Fibroblast of the conjunctiva (primary cell): ENCODE results near the gene B4GALNT4.
"Not testable (repeated sequence)": the region's sequence is repeated elsewhere in the genome, so short reads cannot be mapped to it uniquely, and the experiment has no call there.

Experiments used
- DNase-seq: peaks from one replicate; pipeline ENCODE4 v3.0.0-alpha.2; 2010; ENCODE audit warnings: low read depth

The B4GALNT4 gene, protein sequence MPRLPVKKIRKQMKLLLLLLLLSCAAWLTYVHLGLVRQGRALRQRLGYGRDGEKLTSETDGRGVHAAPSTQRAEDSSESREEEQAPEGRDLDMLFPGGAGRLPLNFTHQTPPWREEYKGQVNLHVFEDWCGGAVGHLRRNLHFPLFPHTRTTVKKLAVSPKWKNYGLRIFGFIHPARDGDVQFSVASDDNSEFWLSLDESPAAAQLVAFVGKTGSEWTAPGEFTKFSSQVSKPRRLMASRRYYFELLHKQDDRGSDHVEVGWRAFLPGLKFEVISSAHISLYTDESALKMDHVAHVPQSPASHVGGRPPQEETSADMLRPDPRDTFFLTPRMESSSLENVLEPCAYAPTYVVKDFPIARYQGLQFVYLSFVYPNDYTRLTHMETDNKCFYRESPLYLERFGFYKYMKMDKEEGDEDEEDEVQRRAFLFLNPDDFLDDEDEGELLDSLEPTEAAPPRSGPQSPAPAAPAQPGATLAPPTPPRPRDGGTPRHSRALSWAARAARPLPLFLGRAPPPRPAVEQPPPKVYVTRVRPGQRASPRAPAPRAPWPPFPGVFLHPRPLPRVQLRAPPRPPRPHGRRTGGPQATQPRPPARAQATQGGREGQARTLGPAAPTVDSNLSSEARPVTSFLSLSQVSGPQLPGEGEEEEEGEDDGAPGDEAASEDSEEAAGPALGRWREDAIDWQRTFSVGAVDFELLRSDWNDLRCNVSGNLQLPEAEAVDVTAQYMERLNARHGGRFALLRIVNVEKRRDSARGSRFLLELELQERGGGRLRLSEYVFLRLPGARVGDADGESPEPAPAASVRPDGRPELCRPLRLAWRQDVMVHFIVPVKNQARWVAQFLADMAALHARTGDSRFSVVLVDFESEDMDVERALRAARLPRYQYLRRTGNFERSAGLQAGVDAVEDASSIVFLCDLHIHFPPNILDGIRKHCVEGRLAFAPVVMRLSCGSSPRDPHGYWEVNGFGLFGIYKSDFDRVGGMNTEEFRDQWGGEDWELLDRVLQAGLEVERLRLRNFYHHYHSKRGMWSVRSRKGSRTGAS

GRCh38 chr11:369336-370018 lies at the start of gene B4GALNT4:
Gene B4GALNT4, plus strand, starts transcription at chr11:369499. Its CDS starts 305 bp downstream, at chr11:369804.
- no peak for DNase-seq

- DNase-seq = not testable (repeated sequence)
Measured at GRCh38 chr11:319888-320273, 49.4 kb upstream of the B4GALNT4 start.

DNA sequence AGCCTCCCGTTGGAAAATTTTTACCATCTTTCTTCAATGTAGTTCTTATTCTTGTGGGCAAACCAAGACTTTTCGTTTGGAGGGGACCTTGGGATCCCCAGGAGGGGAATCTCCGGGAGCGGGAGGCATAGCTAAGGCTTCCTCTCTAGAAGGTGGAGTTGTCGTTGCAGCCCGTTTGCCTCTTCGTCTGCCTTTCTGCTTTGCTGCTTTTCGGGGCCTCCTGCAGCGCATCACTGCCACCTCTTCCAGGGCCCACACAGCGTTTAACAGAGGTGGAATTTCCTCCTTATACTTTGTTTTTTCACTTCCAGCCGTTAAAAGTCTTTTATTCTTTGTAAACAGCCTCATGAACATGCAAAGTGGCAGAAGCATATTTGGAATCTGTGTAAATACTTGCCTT lies 45.1 kb upstream of the B4GALNT4 start:
- DNase-seq = no peak

GRCh38 chr11:324593-325517 lies 44.4 kb upstream of the B4GALNT4 start:
- not testable (repeated sequence) for DNase-seq

DNA sequence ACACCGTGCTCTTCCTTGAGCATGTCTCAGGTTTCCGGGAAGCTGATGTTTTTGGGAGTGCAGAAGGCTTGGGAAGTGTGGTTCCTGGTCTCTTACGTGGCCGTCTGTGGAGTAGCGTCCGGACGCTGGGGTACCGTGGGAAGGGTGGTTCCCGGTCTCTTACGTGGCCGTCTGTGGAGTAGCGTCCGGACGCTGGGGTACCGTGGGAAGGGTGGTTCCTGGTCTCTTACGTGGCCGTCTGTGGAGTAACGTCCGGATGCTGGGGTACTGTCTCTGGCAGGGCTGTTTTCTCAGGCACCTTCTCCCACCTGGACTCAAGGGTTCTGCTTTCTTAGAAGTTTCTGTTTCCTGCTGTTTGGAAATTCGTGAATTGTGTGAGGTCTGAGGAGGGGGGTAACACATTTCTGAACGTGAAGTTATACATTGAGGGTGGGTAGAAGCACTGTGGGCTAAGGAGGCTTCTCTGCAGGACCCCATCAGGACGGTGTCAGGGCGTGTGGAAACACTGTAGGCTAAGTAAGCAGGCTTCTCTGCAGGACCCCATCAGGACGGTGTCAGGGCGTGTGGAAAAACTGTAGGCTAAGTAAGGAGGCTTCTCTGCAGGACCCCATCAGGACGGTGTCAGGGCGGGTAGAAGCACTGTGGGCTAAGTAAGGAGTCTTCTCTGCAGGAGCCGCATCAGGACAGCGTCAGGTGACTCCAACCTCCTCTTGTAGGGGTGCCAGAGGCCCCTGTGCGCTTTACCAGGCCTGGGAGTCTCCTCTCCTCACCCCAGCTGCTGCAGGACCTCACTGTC lies 43.3 kb upstream of the B4GALNT4 start:
- DNase-seq = no peak

DNA sequence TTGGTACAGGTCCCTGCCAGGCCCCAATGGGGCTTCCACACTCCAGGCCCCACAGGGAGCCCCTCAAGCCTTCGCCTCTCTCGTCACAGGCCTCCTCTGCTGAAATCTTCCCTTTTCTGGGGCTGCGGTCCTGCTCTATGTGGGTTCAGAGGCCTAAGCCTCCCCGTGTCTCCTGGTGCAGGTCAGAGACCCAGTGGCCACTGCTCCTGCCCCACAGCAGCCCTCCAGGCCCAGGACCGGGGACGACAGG lies 42.8 kb upstream of the B4GALNT4 start:
- DNase-seq = no peak

- DNase-seq = peak; percentile 23
Measured at GRCh38 chr11:326842-327580, 42.3 kb upstream of the B4GALNT4 start.

- DNase-seq = no peak
Measured at GRCh38 chr11:327581-327923, 41.7 kb upstream of the B4GALNT4 start.

GRCh38 chr11:328012-328411 lies 41.3 kb upstream of the B4GALNT4 start:
- DNase-seq = no peak

GRCh38 chr11:328516-329100 lies 40.7 kb upstream of the B4GALNT4 start:
- not testable (repeated sequence) for DNase-seq

- DNase-seq = no peak
Measured at GRCh38 chr11:329886-330253, 39.4 kb upstream of the B4GALNT4 start.

GRCh38 chr11:330307-330693 lies 39.0 kb upstream of the B4GALNT4 start:
- DNase-seq = no peak

GRCh38 chr11:330694-331357 lies 38.5 kb upstream of the B4GALNT4 start:
- no peak for DNase-seq

DNA sequence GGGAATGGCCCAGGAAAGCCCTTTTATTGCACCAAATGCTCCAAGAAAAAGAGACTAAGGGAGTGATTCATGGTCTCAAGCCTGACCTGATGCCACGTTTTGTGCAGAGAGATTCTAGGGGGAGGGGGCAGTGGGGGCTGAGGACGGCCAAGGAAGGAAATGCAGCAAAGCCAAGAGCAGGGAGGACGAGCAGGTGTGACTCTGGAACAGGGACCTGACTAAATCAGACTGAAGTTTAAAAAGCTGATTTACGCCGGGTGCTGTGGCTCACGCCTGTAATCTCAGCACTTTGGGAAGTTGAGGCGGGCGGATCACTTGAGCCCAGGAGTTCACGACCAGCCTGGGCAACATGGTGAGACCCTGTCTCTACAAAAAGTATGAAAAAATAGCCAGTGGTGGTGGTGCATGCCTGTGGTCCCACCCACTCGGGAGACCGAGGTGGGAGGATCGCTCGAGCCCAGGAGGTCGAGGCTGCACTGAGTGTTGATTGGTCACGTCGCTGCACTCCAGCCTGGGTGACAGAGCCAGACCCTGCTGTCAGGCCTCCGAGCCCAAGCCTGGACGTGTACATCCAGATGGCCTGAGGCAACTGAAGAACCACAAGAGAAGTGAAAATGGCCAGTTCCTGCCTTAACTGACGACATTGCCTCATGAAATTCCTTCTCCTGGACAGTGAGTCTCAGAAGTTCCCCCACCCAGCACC lies 37.8 kb upstream of the B4GALNT4 start:
- DNase-seq = no peak

GRCh38 chr11:332651-333480 lies 36.4 kb upstream of the B4GALNT4 start:
- no peak for DNase-seq

DNA sequence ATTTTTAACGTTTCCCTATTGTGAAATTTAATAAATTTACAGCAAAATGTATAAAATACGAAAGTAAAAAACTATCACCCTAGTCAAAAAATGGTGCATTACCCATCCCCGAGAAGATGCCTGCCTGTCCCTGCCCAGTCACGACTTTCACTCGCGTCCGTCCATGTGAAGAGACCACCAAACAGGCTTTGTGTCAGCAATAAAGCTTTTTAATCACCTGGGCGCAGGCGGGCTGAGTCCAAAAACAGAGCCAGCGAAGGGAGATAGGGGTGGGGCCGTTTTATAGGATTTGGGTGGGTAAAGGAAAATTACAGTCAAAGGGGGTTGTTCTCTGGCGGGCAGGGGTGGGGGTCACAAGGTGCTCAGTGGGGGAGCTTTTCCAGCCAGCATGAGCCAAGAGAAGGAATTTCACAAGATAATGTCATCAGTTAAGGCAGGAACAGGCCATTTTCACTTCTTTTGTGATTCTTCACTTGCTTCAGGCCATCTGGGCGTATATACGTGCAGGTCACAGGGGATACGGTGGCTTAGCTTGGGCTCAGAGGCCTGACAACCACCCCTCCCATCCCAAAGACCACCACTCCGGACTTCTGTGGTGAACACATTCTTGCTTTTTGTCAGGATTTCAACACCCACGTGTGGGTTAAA lies 35.6 kb upstream of the B4GALNT4 start:
- DNase-seq = not testable (repeated sequence)
